ENCODE data around the gene ARHGEF12. TPM values are rescaled to one million over a fixed set of nuclear protein-coding genes. Genes with fewer than 3 reads are reported as not detected.

The ARHGEF12 gene
- total and polyA plus RNA-seq, 5 donors from 2014 or later = 3.2 to 29.7 (median 6.3) TPM

- H3K27me3 ChIP-seq (ENCODE audit: control insufficient read depth, insufficient read depth, low read length) = peaks cover 10% of the 10 kb centered on the region
- H3K4me1 ChIP-seq (ENCODE audit: control insufficient read depth, insufficient read depth, low read length, poor library complexity, severe bottlenecking) = peaks cover 25% of the 10 kb centered on the region
- no peaks in the 10 kb centered on the region for H3K9me3 ChIP-seq (ENCODE audit: control insufficient read depth in 2 of 2, low read length in 2 of 2)
- DNase-seq (no peak), ATAC-seq (ENCODE audit: low read depth in 2 of 2) (no peak)
- H3K27me3 Mint-ChIP-seq = peaks cover 16% of the 10 kb centered on the region
- H3K4me3 ChIP-seq (ENCODE audit: low read depth, low read length) = no peak overlapping the region
- H3K27ac ChIP-seq (ENCODE audit: insufficient read depth, low read length, poor library complexity, severe bottlenecking) = no peak overlapping the region
- no peak overlapping the region for H3K27ac Mint-ChIP-seq
- no peaks in the 10 kb centered on the region for H3K36me3 ChIP-seq (ENCODE audit: control insufficient read depth, insufficient read depth, low read length)
- no peaks in the 10 kb centered on the region for H3K36me3 Mint-ChIP-seq
- no peak overlapping the region for H3K4me3 Mint-ChIP-seq
- H3K4me1 Mint-ChIP-seq = peaks cover 15 to 19% (median 17%) of the 10 kb centered on the region in 4 donors
- H3K9me3 Mint-ChIP-seq = peaks cover 0 to 1% (median 0%) of the 10 kb centered on the region in 7 donors
Observed at GRCh38 chr11:120332822-120333716, 3.1 kb upstream of the ARHGEF12 start.

GRCh38 chr11:120333801-120334200 is 2.4 kb upstream of the ARHGEF12 start:
- no peak for ATAC-seq (ENCODE audit: low read depth in 2 of 2)
- H3K9me3 Mint-ChIP-seq = peaks cover 0 to 3% (median 0%) of the 10 kb centered on the region in 7 donors
- DNase-seq = no peak
- Histone ChIP-seq H3K9me3 (ENCODE audit: control insufficient read depth in 2 of 2, low read length in 2 of 2) (no peaks in the 10 kb centered on the region), H3K27me3 (ENCODE audit: control insufficient read depth, insufficient read depth, low read length) (peaks cover 8% of the 10 kb centered on the region), H3K4me3 (ENCODE audit: low read depth, low read length) (no peak overlapping the region), H3K4me1 (ENCODE audit: control insufficient read depth, insufficient read depth, low read length, poor library complexity, severe bottlenecking) (peaks cover 32% of the 10 kb centered on the region), H3K27ac (ENCODE audit: insufficient read depth, low read length, poor library complexity, severe bottlenecking) (no peak overlapping the region), H3K36me3 (ENCODE audit: control insufficient read depth, insufficient read depth, low read length) (no peaks in the 10 kb centered on the region)
- H3K36me3 Mint-ChIP-seq = no peaks in the 10 kb centered on the region
- H3K4me3 Mint-ChIP-seq = no peak overlapping the region
- peaks cover 15 to 22% (median 20%) of the 10 kb centered on the region in 4 donors for H3K4me1 Mint-ChIP-seq
- no peak overlapping the region for H3K27ac Mint-ChIP-seq
- peaks cover 14% of the 10 kb centered on the region for H3K27me3 Mint-ChIP-seq

GRCh38 chr11:120334332-120334731 is 1.9 kb upstream of the ARHGEF12 start:
- DNase-seq = no peak
- peaks cover 14% of the 10 kb centered on the region for H3K27me3 Mint-ChIP-seq
- H3K4me1 Mint-ChIP-seq = peaks cover 18 to 26% (median 21%) of the 10 kb centered on the region in 4 donors
- H3K27ac Mint-ChIP-seq = no peak overlapping the region
- H3K4me3 ChIP-seq (ENCODE audit: low read depth, low read length) = no peak overlapping the region
- no peaks in the 10 kb centered on the region for H3K36me3 Mint-ChIP-seq
- no peaks in the 10 kb centered on the region for H3K9me3 ChIP-seq (ENCODE audit: control insufficient read depth in 2 of 2, low read length in 2 of 2)
- peaks cover 10% of the 10 kb centered on the region for H3K27me3 ChIP-seq (ENCODE audit: control insufficient read depth, insufficient read depth, low read length)
- no peak overlapping the region for H3K27ac ChIP-seq (ENCODE audit: insufficient read depth, low read length, poor library complexity, severe bottlenecking)
- H3K4me1 ChIP-seq (ENCODE audit: control insufficient read depth, insufficient read depth, low read length, poor library complexity, severe bottlenecking) = peaks cover 34% of the 10 kb centered on the region
- H3K36me3 ChIP-seq (ENCODE audit: control insufficient read depth, insufficient read depth, low read length) = no peaks in the 10 kb centered on the region
- ATAC-seq (ENCODE audit: low read depth in 2 of 2) = no peak
- peak overlapping the region in 1 of 4 donors; percentile 83 for H3K4me3 Mint-ChIP-seq
- peaks cover 0 to 3% (median 0%) of the 10 kb centered on the region in 7 donors for H3K9me3 Mint-ChIP-seq

GRCh38 chr11:120334894-120335462 is 1.2 kb upstream of the ARHGEF12 start:
- peaks cover 16% of the 10 kb centered on the region for H3K27me3 Mint-ChIP-seq
- Histone ChIP-seq H3K27ac (ENCODE audit: insufficient read depth, low read length, poor library complexity, severe bottlenecking) (peak overlapping the region; percentile 54), H3K9me3 (ENCODE audit: control insufficient read depth in 2 of 2, low read length in 2 of 2) (no peaks in the 10 kb centered on the region), H3K4me3 (ENCODE audit: low read depth, low read length) (peak overlapping the region; percentile 64), H3K27me3 (ENCODE audit: control insufficient read depth, insufficient read depth, low read length) (peaks cover 12% of the 10 kb centered on the region), H3K36me3 (ENCODE audit: control insufficient read depth, insufficient read depth, low read length) (no peaks in the 10 kb centered on the region), H3K4me1 (ENCODE audit: control insufficient read depth, insufficient read depth, low read length, poor library complexity, severe bottlenecking) (peaks cover 39% of the 10 kb centered on the region)
- no peaks in the 10 kb centered on the region for H3K36me3 Mint-ChIP-seq
- peaks cover 20 to 32% (median 27%) of the 10 kb centered on the region in 4 donors for H3K4me1 Mint-ChIP-seq
- H3K9me3 Mint-ChIP-seq = peaks cover 0 to 3% (median 0%) of the 10 kb centered on the region in 7 donors
- ATAC-seq (ENCODE audit: low read depth in 2 of 2) (peak; percentile 36 to 57), DNase-seq (peak; percentile 50 to 83 (median 65))
- H3K27ac Mint-ChIP-seq = no peak overlapping the region
- peak overlapping the region; percentile 72 to 83 (median 82) for H3K4me3 Mint-ChIP-seq

- H3K9me3 Mint-ChIP-seq = peaks cover 0 to 3% (median 0%) of the 10 kb centered on the region in 7 donors
- Histone ChIP-seq H3K36me3 (ENCODE audit: control insufficient read depth, insufficient read depth, low read length) (no peaks in the 10 kb centered on the region), H3K27me3 (ENCODE audit: control insufficient read depth, insufficient read depth, low read length) (peaks cover 12% of the 10 kb centered on the region), H3K27ac (ENCODE audit: insufficient read depth, low read length, poor library complexity, severe bottlenecking) (peak overlapping the region; percentile 54), H3K9me3 (ENCODE audit: control insufficient read depth in 2 of 2, low read length in 2 of 2) (no peaks in the 10 kb centered on the region), H3K4me3 (ENCODE audit: low read depth, low read length) (peak overlapping the region; percentile 64), H3K4me1 (ENCODE audit: control insufficient read depth, insufficient read depth, low read length, poor library complexity, severe bottlenecking) (peaks cover 43% of the 10 kb centered on the region)
- H3K36me3 Mint-ChIP-seq = no peaks in the 10 kb centered on the region
- H3K27ac Mint-ChIP-seq = no peak overlapping the region
- peak overlapping the region; percentile 72 to 83 (median 82) for H3K4me3 Mint-ChIP-seq
- ATAC-seq (ENCODE audit: low read depth in 2 of 2) (peak in 1 of 2 donors; percentile 28), DNase-seq (peak in 1 of 3 donors; percentile 42)
- peaks cover 21% of the 10 kb centered on the region for H3K27me3 Mint-ChIP-seq
- H3K4me1 Mint-ChIP-seq = peaks cover 24 to 36% (median 31%) of the 10 kb centered on the region in 4 donors
Observed at GRCh38 chr11:120335556-120335907, 681 bp upstream of the ARHGEF12 start.

GRCh38 chr11:120336641-120337354 is 585 bp downstream of the ARHGEF12 start:
- H3K4me1 ChIP-seq (ENCODE audit: control insufficient read depth, insufficient read depth, low read length, poor library complexity, severe bottlenecking) = peaks cover 43% of the 10 kb centered on the region
- no peaks in the 10 kb centered on the region for H3K36me3 ChIP-seq (ENCODE audit: control insufficient read depth, insufficient read depth, low read length)
- H3K36me3 Mint-ChIP-seq = no peaks in the 10 kb centered on the region
- peak overlapping the region in 2 of 3 donors; percentile 4 to 73 for H3K27ac Mint-ChIP-seq
- peaks cover 0 to 3% (median 0%) of the 10 kb centered on the region in 7 donors for H3K9me3 Mint-ChIP-seq
- H3K27me3 ChIP-seq (ENCODE audit: control insufficient read depth, insufficient read depth, low read length) = peaks cover 15% of the 10 kb centered on the region
- H3K27ac ChIP-seq (ENCODE audit: insufficient read depth, low read length, poor library complexity, severe bottlenecking) = peak overlapping the region; percentile 50
- no peaks in the 10 kb centered on the region for H3K9me3 ChIP-seq (ENCODE audit: control insufficient read depth in 2 of 2, low read length in 2 of 2)
- peaks cover 26 to 42% (median 34%) of the 10 kb centered on the region in 4 donors for H3K4me1 Mint-ChIP-seq
- H3K27me3 Mint-ChIP-seq = peaks cover 31% of the 10 kb centered on the region
- peak in 1 of 3 donors; percentile 22 for DNase-seq
- H3K4me3 Mint-ChIP-seq = peak overlapping the region; percentile 83 to 96 (median 95)
- ATAC-seq (ENCODE audit: low read depth in 2 of 2) = peak; percentile 2 to 3
- peak overlapping the region; percentile 81 for H3K4me3 ChIP-seq (ENCODE audit: low read depth, low read length)

- ATAC-seq (ENCODE audit: low read depth in 2 of 2) = no peak
- peak overlapping the region; percentile 81 for H3K4me3 ChIP-seq (ENCODE audit: low read depth, low read length)
- H3K4me1 ChIP-seq (ENCODE audit: control insufficient read depth, insufficient read depth, low read length, poor library complexity, severe bottlenecking) = peaks cover 43% of the 10 kb centered on the region
- no peaks in the 10 kb centered on the region for H3K36me3 ChIP-seq (ENCODE audit: control insufficient read depth, insufficient read depth, low read length)
- peaks cover 0 to 3% (median 0%) of the 10 kb centered on the region in 7 donors for H3K9me3 Mint-ChIP-seq
- DNase-seq = no peak
- peak overlapping the region in 2 of 3 donors; percentile 4 to 73 for H3K27ac Mint-ChIP-seq
- H3K9me3 ChIP-seq (ENCODE audit: control insufficient read depth in 2 of 2, low read length in 2 of 2) = peaks cover 0 to 3% of the 10 kb centered on the region in 2 experiments
- peaks cover 38% of the 10 kb centered on the region for H3K27me3 Mint-ChIP-seq
- no peak overlapping the region for H3K27ac ChIP-seq (ENCODE audit: insufficient read depth, low read length, poor library complexity, severe bottlenecking)
- H3K36me3 Mint-ChIP-seq = no peaks in the 10 kb centered on the region
- peaks cover 26 to 47% (median 35%) of the 10 kb centered on the region in 4 donors for H3K4me1 Mint-ChIP-seq
- H3K27me3 ChIP-seq (ENCODE audit: control insufficient read depth, insufficient read depth, low read length) = peaks cover 19% of the 10 kb centered on the region
- H3K4me3 Mint-ChIP-seq = peak overlapping the region; percentile 83 to 96 (median 95)
Observed at GRCh38 chr11:120337355-120338106, 1.3 kb downstream of the ARHGEF12 start.

Measured in CD4-positive, CD25-positive, alpha-beta regulatory T cell (primary cell).